NCI-H774 (cell line): ENCODE measurements around the gene DYRK1A.

ENCODE experiments used
- DNase-seq: peaks from one replicate; lab custom pipeline; 2025; lab: John Stamatoyannopoulos, UW

Gene DYRK1A

GRCh38 chr21:37365517-37366481 lies 774 bp upstream of the DYRK1A start:
- peak; percentile 72 for DNase-seq

- no peak for DNase-seq
These were observed 746 bp downstream of the DYRK1A start for GRCh38 chr21:37367336-37367702.

GRCh38 chr21:37367703-37368540 lies 1.3 kb downstream of the DYRK1A start:
- DNase-seq, result no peak

GRCh38 chr21:37368541-37369279 lies 2.1 kb downstream of the DYRK1A start:
- no peak for DNase-seq

GRCh38 chr21:37369307-37369854 lies 2.8 kb downstream of the DYRK1A start:
- no peak for DNase-seq

GRCh38 chr21:37370152-37371040 lies 3.8 kb downstream of the DYRK1A start:
- DNase-seq, result no peak

GRCh38 chr21:37371041-37371397 lies 4.4 kb downstream of the DYRK1A start:
- DNase-seq, result no peak

- no peak for DNase-seq
These were observed 5.7 kb downstream of the DYRK1A start for GRCh38 chr21:37372127-37372731.

GRCh38 chr21:37372951-37373350 lies 6.4 kb downstream of the DYRK1A start:
- DNase-seq, result no peak

- no peak for DNase-seq
These were observed 7.0 kb downstream of the DYRK1A start for GRCh38 chr21:37373539-37373938.

- DNase-seq, result no peak
These were observed 7.5 kb downstream of the DYRK1A start for GRCh38 chr21:37374027-37374426.

GRCh38 chr21:37375866-37376574 lies 9.4 kb downstream of the DYRK1A start:
- no peak for DNase-seq

- DNase-seq, result no peak
These were observed 12.1 kb downstream of the DYRK1A start for GRCh38 chr21:37378700-37379139.

GRCh38 chr21:37380349-37381323 lies 14.1 kb downstream of the DYRK1A start:
- no peak for DNase-seq

- DNase-seq, result no peak
These were observed 15.5 kb downstream of the DYRK1A start for GRCh38 chr21:37381883-37382585.

GRCh38 chr21:37383086-37383485 lies 16.5 kb downstream of the DYRK1A start:
- DNase-seq, result no peak

GRCh38 chr21:37383784-37384311 lies 17.3 kb downstream of the DYRK1A start:
- no peak for DNase-seq

- no peak for DNase-seq
These were observed 17.8 kb downstream of the DYRK1A start for GRCh38 chr21:37384416-37384815.
